H1 (cell line): Measurements from ENCODE around the gene C1orf185. TPM values are rescaled to one million over a fixed set of nuclear protein-coding genes. Genes with fewer than 3 reads are reported as not detected.

Experiments used
- CTCF ChIA-PET: fragments of 300-600 bp; sonication (Branson Sonifier 250); formaldehyde crosslinking; loops from one replicate; lab custom pipeline; 2021; ENCODE audit not compliant: partially characterized antibody; lab: Charles Lee
- POLR2A ChIA-PET: fragments of 300-600 bp; sonication (Branson Sonifier 250); formaldehyde crosslinking; loops from one replicate; lab custom pipeline; 2021; ENCODE audit warnings: inconsistent platforms; ENCODE audit not compliant: partially characterized antibody; lab: Charles Lee
- DNase-seq, 2 experiments: peaks; one replicate each; pipeline versions ENCODE4 v3.0.0 to v3.0.0-alpha.2; 2010 to 2022; ENCODE audit warnings: low spot score in 2 of 2, low read depth in 1 of 2, mixed read lengths in 1 of 2
- FAIRE-seq: peaks from 2 replicates; lab custom pipeline; 2011; peaks lifted over from hg19 to GRCh38; lab: Jason Lieb, UNC
- H2AFZ ChIP-seq: 2 replicates; pipeline ENCODE4 v1.8.1; 2012; ENCODE audit warnings: low read length, inconsistent platforms
- H2AK5ac ChIP-seq: 2 replicates; pipeline ENCODE4 v1.6.1; 2013; ENCODE audit warnings: low read depth, low read length
- H2BK120ac ChIP-seq: replicated peaks from 2 replicates; pipeline ENCODE3; 2013; ENCODE audit warnings: low read depth, low read length, inconsistent platforms
- H2BK12ac ChIP-seq: 2 replicates; pipeline ENCODE4 v1.6.1; 2013; ENCODE audit warnings: low read depth, low read length
- H2BK15ac ChIP-seq: 2 replicates; pipeline ENCODE4 v1.6.1; 2013; ENCODE audit warnings: low read length
- H2BK20ac ChIP-seq: 2 replicates; pipeline ENCODE4 v1.6.1; 2013; ENCODE audit warnings: low read length
- H2BK5ac ChIP-seq: 2 replicates; pipeline ENCODE4 v1.6.1; 2013; ENCODE audit warnings: low read depth, low read length
- H3K14ac ChIP-seq: 2 replicates; pipeline ENCODE4 v1.6.1; 2013; ENCODE audit warnings: inconsistent platforms; ENCODE audit not compliant: insufficient read length
- H3K18ac ChIP-seq: 2 replicates; pipeline ENCODE4 v1.6.1; 2013; ENCODE audit warnings: low read length; ENCODE audit errors: extremely low read depth
- H3K23ac ChIP-seq: 2 replicates; pipeline ENCODE4 v1.6.1; 2013; ENCODE audit warnings: inconsistent platforms; ENCODE audit not compliant: insufficient read length
- H3K23me2 ChIP-seq: 2 replicates; pipeline ENCODE4 v1.6.1; 2013; ENCODE audit warnings: low read depth, low read length
- H3K27ac ChIP-seq: 2 replicates; pipeline ENCODE4 v1.6.1; 2011; ENCODE audit warnings: low read depth, low read length, inconsistent platforms
- H3K27me3 ChIP-seq, 4 experiments: replicated peaks in 1 of 4; 1 replicate in 1 of 4; 2 replicates in 3 of 4; pipeline versions ENCODE4 v1.6.1 to v1.8.1; 2011 to 2013; ENCODE audit warnings: low read length in 3 of 4, mild to moderate bottlenecking in 3 of 4, inconsistent platforms in 2 of 4, mixed read lengths in 2 of 4, moderate library complexity in 1 of 4; ENCODE audit not compliant: control insufficient read depth in 3 of 4, insufficient read depth in 3 of 4; ENCODE audit errors: extremely low read depth in 1 of 4
- H3K36me3 ChIP-seq, 4 experiments: 2 replicates each; pipeline versions ENCODE4 v1.6.1 to v1.8.1; 2011 to 2013; ENCODE audit warnings: mild to moderate bottlenecking in 4 of 4, low read length in 3 of 4, moderate library complexity in 2 of 4, control low read depth in 1 of 4, inconsistent platforms in 1 of 4; ENCODE audit not compliant: insufficient read depth in 4 of 4, control insufficient read depth in 2 of 4
- H3K4ac ChIP-seq: replicated peaks from 2 replicates; pipeline ENCODE3; 2013; ENCODE audit warnings: low read length, low read depth, mixed read lengths, inconsistent platforms; ENCODE audit not compliant: insufficient read length
- H3K4me1 ChIP-seq, 4 experiments: replicated peaks in 1 of 4; 1 replicate in 1 of 4; 2 replicates in 3 of 4; pipeline versions ENCODE4 v1.6.1 to v1.8.1; 2011 to 2013; ENCODE audit warnings: low read length in 3 of 4, inconsistent platforms in 2 of 4, mixed read lengths in 1 of 4; ENCODE audit not compliant: insufficient read depth in 4 of 4, control insufficient read depth in 3 of 4
- H3K4me2 ChIP-seq, 2 experiments: 2 replicates each; pipeline versions ENCODE4 v1.6.1 to v1.8.1; 2011 to 2013; ENCODE audit warnings: low read depth in 2 of 2, low read length in 2 of 2, control low read depth in 1 of 2, inconsistent platforms in 1 of 2, mild to moderate bottlenecking in 1 of 2; ENCODE audit not compliant: insufficient read depth in 1 of 2
- H3K4me3 ChIP-seq, 4 experiments: fragments of 200-600, 300-600 bp in 1 of 4; sonication (generic), shearing (Covaris generic), sonication (Bioruptor Twin) in 1 of 4; 2 replicates each; pipeline versions ENCODE4 v1.5.1 to v1.8.1; 2011 to 2016; ENCODE audit warnings: low read length in 4 of 4, low read depth in 3 of 4, control low read depth in 2 of 4, inconsistent platforms in 2 of 4, mild to moderate bottlenecking in 2 of 4, mixed read lengths in 1 of 4, moderate library complexity in 1 of 4; ENCODE audit not compliant: insufficient read depth in 2 of 4; ENCODE audit errors: extremely low read depth in 1 of 4
- H3K56ac ChIP-seq: replicated peaks from 2 replicates; pipeline ENCODE3; 2013; ENCODE audit warnings: low read depth, mild to moderate bottlenecking, mixed read lengths, low read length, inconsistent platforms; ENCODE audit not compliant: insufficient read length
- H3K79me1 ChIP-seq: 2 replicates; pipeline ENCODE4 v1.6.1; 2013; ENCODE audit warnings: low read depth, low read length, control low read depth
- H3K79me2 ChIP-seq, 2 experiments: 2 replicates each; pipeline versions ENCODE4 v1.6.1 to v1.8.1; 2012 to 2013; ENCODE audit warnings: low read length in 2 of 2, mild to moderate bottlenecking in 2 of 2, inconsistent platforms in 1 of 2; ENCODE audit not compliant: insufficient read depth in 2 of 2, control insufficient read depth in 1 of 2
- H3K9ac ChIP-seq, 4 experiments: replicated peaks in 1 of 4; 1 replicate in 1 of 4; 2 replicates in 3 of 4; pipeline versions ENCODE4 v1.6.1 to v1.8.1; 2011 to 2013; ENCODE audit warnings: low read depth in 3 of 4, low read length in 3 of 4, control low read depth in 2 of 4, mild to moderate bottlenecking in 2 of 4, moderate library complexity in 2 of 4, inconsistent platforms in 1 of 4; ENCODE audit errors: extremely low read depth in 1 of 4
- H3K9me3 ChIP-seq, 2 experiments: 2 replicates each; pipeline versions ENCODE4 v1.6.1 to v1.8.1; 2012 to 2013; ENCODE audit warnings: mild to moderate bottlenecking in 2 of 2, moderate library complexity in 2 of 2, control low read depth in 1 of 2, inconsistent platforms in 1 of 2, low read depth in 1 of 2, low read length in 1 of 2, mixed read lengths in 1 of 2; ENCODE audit not compliant: insufficient read depth in 2 of 2
- H4K20me1 ChIP-seq, 2 experiments: replicated peaks in 1 of 2; 2 replicates each; pipeline versions ENCODE3 to v1.8.1; 2011 to 2013; ENCODE audit warnings: inconsistent platforms in 2 of 2, low read length in 2 of 2, mild to moderate bottlenecking in 1 of 2; ENCODE audit not compliant: insufficient read depth in 2 of 2, control insufficient read depth in 1 of 2
- H4K5ac ChIP-seq: 2 replicates; pipeline ENCODE4 v1.6.1; 2013; ENCODE audit warnings: low read length, low read depth, mixed read lengths, inconsistent platforms; ENCODE audit not compliant: insufficient read length
- H4K8ac ChIP-seq: 2 replicates; pipeline ENCODE4 v1.8.0; 2013; ENCODE audit warnings: mild to moderate bottlenecking, moderate library complexity, low read length, inconsistent platforms; ENCODE audit not compliant: insufficient read depth; ENCODE audit errors: extremely low read depth
- H4K91ac ChIP-seq: replicated peaks from 2 replicates; pipeline ENCODE3; 2013; ENCODE audit warnings: low read length, mixed read lengths, inconsistent platforms; ENCODE audit not compliant: insufficient read length
- BCL11A ChIP-seq, 2 experiments: IDR thresholded peaks; one replicate each; pipeline ENCODE4 v1.6.1; 2011; ENCODE audit warnings: low read depth in 2 of 2, low read length in 2 of 2, mild to moderate bottlenecking in 2 of 2
- CBX8 ChIP-seq: fragments of 300-800, 300-1000 bp; sonication (generic); IDR thresholded peaks from 2 replicates; pipeline ENCODE4 v1.7.1; 2016; ENCODE audit warnings: low read depth, low read length, borderline replicate concordance
- CEBPB ChIP-seq: IDR thresholded peaks from 2 replicates; pipeline ENCODE4 v1.6.1; 2012; ENCODE audit warnings: low read depth, low read length
- FOSL1 ChIP-seq: IDR thresholded peaks from 2 replicates; pipeline ENCODE4 v1.6.1; 2011; ENCODE audit warnings: mild to moderate bottlenecking, low read depth, low read length, moderate library complexity; ENCODE audit not compliant: insufficient read depth
- KDM1A ChIP-seq: fragments of 200-600, 300-600 bp; sonication (generic); IDR thresholded peaks from 2 replicates; pipeline ENCODE4 v1.7.1; 2016; ENCODE audit warnings: mild to moderate bottlenecking, low read length, borderline replicate concordance
- NANOG ChIP-seq: IDR thresholded peaks from 2 replicates; pipeline ENCODE4 v1.6.1; 2011; ENCODE audit warnings: low read length, low read depth, mild to moderate bottlenecking, inconsistent platforms; ENCODE audit not compliant: insufficient read depth, poor library complexity, severe bottlenecking
- POLR2A ChIP-seq, 2 experiments: IDR thresholded peaks; 1 replicate in 1 of 2; 2 replicates in 1 of 2; pipeline ENCODE4 v1.6.1; 2011; ENCODE audit warnings: low read depth in 2 of 2, low read length in 2 of 2, mild to moderate bottlenecking in 2 of 2; ENCODE audit errors: control extremely low read depth in 1 of 2
- POLR2AphosphoS5 ChIP-seq: IDR thresholded peaks from 2 replicates; pipeline ENCODE4 v1.6.1; 2011; ENCODE audit warnings: low read depth, low read length
- POU5F1 ChIP-seq: IDR thresholded peaks from 2 replicates; pipeline ENCODE4 v1.6.1; 2011; ENCODE audit warnings: low read depth, mild to moderate bottlenecking, low read length, moderate library complexity
- RNF2 ChIP-seq: fragments of 200-900, 300-1000 bp; sonication (generic); IDR thresholded peaks from 2 replicates; pipeline ENCODE4 v1.7.1; 2016; ENCODE audit warnings: borderline replicate concordance, low read depth, mild to moderate bottlenecking, antibody characterized with exemption, low read length; ENCODE audit not compliant: poor library complexity, severe bottlenecking; ENCODE audit errors: missing control alignments
- SIN3A ChIP-seq, 2 experiments: IDR thresholded peaks in 1 of 2; conservative IDR thresholded peaks in 1 of 2; 2 replicates each; pipeline ENCODE4 v1.6.1; 2011 to 2012; ENCODE audit warnings: low read length in 2 of 2, improper control_type of control experiment in 1 of 2, low read depth in 1 of 2, mild to moderate bottlenecking in 1 of 2
- SP1 ChIP-seq: IDR thresholded peaks from 2 replicates; pipeline ENCODE4 v1.6.1; 2011; ENCODE audit warnings: low read depth, low read length
- WGBS, 2 experiments: shearing (Covaris generic) in 1 of 2; methylation state at CpG; one replicate each; pipeline versions ENCODE4 v1.1.6 to v1.1.7; 2013 to 2015; ENCODE audit warnings: low lambda C conversion rate in 2 of 2, mixed read lengths in 2 of 2, inconsistent platforms in 1 of 2, low coverage in 1 of 2, missing lambda C conversion rate in 1 of 2; ENCODE audit not compliant: insufficient replicate concordance in 2 of 2, insufficient coverage in 1 of 2, insufficient read length in 1 of 2; ENCODE audit errors: extremely low coverage in 1 of 2, missing lambda C conversion rate in 1 of 2; 5-methylcytosine and 5-hydroxymethylcytosine counted together
- polyA plus RNA-seq, 7 experiments: library from polyadenylated mRNA; depleted of rRNA in 3 of 7; stranded (reverse) in 5 of 7; unstranded in 2 of 7; fragments of >200 nt in 5 of 7; fragments of 200-250 nt in 2 of 7; gene quantifications; 1 replicate in 5 of 7; 2 replicates in 1 of 7; 4 replicates in 1 of 7; pipeline versions ENCODE4 v1.2.1 to v1.2.3, GENCODE V29; 2011 to 2013; ENCODE audit warnings: missing spikeins in 2 of 7, mixed read lengths in 2 of 7
- total RNA-seq: library from RNA; stranded (reverse); fragmentation: NEBNext Ultra II Directional; extraction: Animal tissue kit (Norgen Biotek cat#: 25700); gene quantifications from 2 replicates; pipeline ENCODE4 v1.2.1, GENCODE V29; 2021

The C1orf185 gene
- total and polyA plus RNA-seq, 2 of the 8 experiments (the other 6 are each of a cell fraction or from before 2014, with no cell fraction given), result not detected

- no peaks in the 10 kb centered on the region for H3K27me3 ChIP-seq
- no peak overlapping the region for H4K5ac ChIP-seq
- H2BK20ac ChIP-seq, result no peak overlapping the region
- POLR2A ChIA-PET, result no interaction called here
- no peak overlapping the region for H3K4me2 ChIP-seq
- no peak overlapping the region for H2BK15ac ChIP-seq
- H4K91ac ChIP-seq, result no peak overlapping the region
- no peaks in the 10 kb centered on the region for H3K23me2 ChIP-seq
- CTCF ChIA-PET, result interaction anchor here (1.4 to 1.6 kb wide), 2 partner anchors 20 to 239 kb away, joined by 3 to 4 read pairs; no protein-coding TSS in a partner anchor
- no peaks in the 10 kb centered on the region for H3K4me1 ChIP-seq
- no peak overlapping the region for H2BK5ac ChIP-seq
- no peak overlapping the region for H3K4me3 ChIP-seq
- H3K79me1 ChIP-seq, result no peaks in the 10 kb centered on the region
- no peak overlapping the region for H3K4ac ChIP-seq
- DNase-seq (no peak), FAIRE-seq (no peak)
- H2AK5ac ChIP-seq, result no peak overlapping the region
- no peak overlapping the region for H3K23ac ChIP-seq
- H3K9ac ChIP-seq, result no peak overlapping the region
- H4K20me1 ChIP-seq, result no peaks in the 10 kb centered on the region
- no peak overlapping the region for H2AFZ ChIP-seq
- no peaks in the 10 kb centered on the region; a peak in 1 of 4 replicates for H3K9me3 ChIP-seq
- no peak overlapping the region for H2BK120ac ChIP-seq
- no peak overlapping the region for H2BK12ac ChIP-seq
- H3K14ac ChIP-seq, result no peak overlapping the region
- H3K27ac ChIP-seq, result no peak overlapping the region
- no peak overlapping the region for H3K56ac ChIP-seq
- WGBS, 2 experiments, result 92% methylated on average over 4 of the region's 4 CpGs; no CpG with 5 or more reads in 1 of the 2 experiments
- H4K8ac ChIP-seq, result no peak overlapping the region
- TF ChIP-seq SIN3A (conservative IDR thresholded peaks at IDR 0.05 in 1 of 2, IDR thresholded peaks at IDR 0.05 in 1 of 2; ENCODE audit: low read depth in 1 of 2, low read length in 2 of 2) (no peak), CBX8 (no peak), BCL11A (IDR thresholded peaks at IDR 0.05; ENCODE audit: low read depth in 2 of 2, low read length in 2 of 2) (no peak), POU5F1 (no peak), POLR2A (IDR thresholded peaks at IDR 0.05; ENCODE audit: control extremely low read depth in 1 of 2, low read depth in 2 of 2, low read length in 2 of 2) (no peak), FOSL1 (no peak), RNF2 (no peak), POLR2AphosphoS5 (no peak), KDM1A (no peak), SP1 (no peak), NANOG (no peak), CEBPB (no peak)
- TF ChIP-seq, all 59 proteins: peak for 0
- Histone ChIP-seq H3K79me2 (no peaks in the 10 kb centered on the region), H3K18ac (no peak overlapping the region), H3K36me3 (no peaks in the 10 kb centered on the region)
These were observed 66.9 kb downstream of the C1orf185 start for GRCh38 chr1:51168936-51169335.
